ENCODE results near the gene MCF2L2.

Gene MCF2L2

DNA sequence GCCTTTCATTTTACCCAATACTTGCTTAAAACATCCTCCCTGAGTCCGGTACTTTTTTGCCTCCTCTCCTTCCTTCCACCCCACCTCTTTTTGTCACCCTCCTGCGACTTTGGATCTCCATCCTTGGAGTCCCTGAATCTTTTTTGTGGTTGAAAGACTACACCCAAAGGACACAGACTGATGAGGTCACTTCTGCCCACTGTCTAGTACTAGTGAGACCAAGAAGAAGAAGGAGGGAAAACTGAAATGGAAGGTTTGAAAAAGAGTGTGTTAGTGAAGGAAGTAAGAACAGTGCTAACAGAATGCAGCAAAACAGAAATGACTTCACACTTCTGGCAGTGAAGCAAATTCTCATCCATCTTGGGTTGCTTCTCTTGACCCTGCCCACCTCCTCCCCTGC lies 168.8 kb downstream of the MCF2L2 start:
- no peak overlapping the region for H3K27ac ChIP-seq
- no peaks in the 10 kb centered on the region for H3K27me3 ChIP-seq (ENCODE audit: insufficient read depth, low read depth)
- H3K79me2 ChIP-seq (ENCODE audit: insufficient read depth, low read depth), result no peaks in the 10 kb centered on the region
- no peak overlapping the region for H3K9ac ChIP-seq
- no peak overlapping the region for H3K4me3 ChIP-seq (IDR thresholded peaks at IDR 0.05; ENCODE audit: insufficient read depth, low read depth, low read length)
- TF ChIP-seq, protein P1, sequence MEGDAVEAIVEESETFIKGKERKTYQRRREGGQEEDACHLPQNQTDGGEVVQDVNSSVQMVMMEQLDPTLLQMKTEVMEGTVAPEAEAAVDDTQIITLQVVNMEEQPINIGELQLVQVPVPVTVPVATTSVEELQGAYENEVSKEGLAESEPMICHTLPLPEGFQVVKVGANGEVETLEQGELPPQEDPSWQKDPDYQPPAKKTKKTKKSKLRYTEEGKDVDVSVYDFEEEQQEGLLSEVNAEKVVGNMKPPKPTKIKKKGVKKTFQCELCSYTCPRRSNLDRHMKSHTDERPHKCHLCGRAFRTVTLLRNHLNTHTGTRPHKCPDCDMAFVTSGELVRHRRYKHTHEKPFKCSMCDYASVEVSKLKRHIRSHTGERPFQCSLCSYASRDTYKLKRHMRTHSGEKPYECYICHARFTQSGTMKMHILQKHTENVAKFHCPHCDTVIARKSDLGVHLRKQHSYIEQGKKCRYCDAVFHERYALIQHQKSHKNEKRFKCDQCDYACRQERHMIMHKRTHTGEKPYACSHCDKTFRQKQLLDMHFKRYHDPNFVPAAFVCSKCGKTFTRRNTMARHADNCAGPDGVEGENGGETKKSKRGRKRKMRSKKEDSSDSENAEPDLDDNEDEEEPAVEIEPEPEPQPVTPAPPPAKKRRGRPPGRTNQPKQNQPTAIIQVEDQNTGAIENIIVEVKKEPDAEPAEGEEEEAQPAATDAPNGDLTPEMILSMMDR (conservative IDR thresholded peaks at IDR 0.05; ENCODE audit: low read depth, low read length), result no peak
- H4K20me1 ChIP-seq (ENCODE audit: insufficient read depth), result no peaks in the 10 kb centered on the region
- no peak overlapping the region for H2AFZ ChIP-seq (ENCODE audit: low read depth)
- no peak overlapping the region for H3K4me2 ChIP-seq
- H3K36me3 ChIP-seq (ENCODE audit: insufficient read depth), result no peaks in the 10 kb centered on the region
- no peaks in the 10 kb centered on the region for H3K4me1 ChIP-seq (ENCODE audit: low read depth, poor library complexity, severe bottlenecking)

DNA sequence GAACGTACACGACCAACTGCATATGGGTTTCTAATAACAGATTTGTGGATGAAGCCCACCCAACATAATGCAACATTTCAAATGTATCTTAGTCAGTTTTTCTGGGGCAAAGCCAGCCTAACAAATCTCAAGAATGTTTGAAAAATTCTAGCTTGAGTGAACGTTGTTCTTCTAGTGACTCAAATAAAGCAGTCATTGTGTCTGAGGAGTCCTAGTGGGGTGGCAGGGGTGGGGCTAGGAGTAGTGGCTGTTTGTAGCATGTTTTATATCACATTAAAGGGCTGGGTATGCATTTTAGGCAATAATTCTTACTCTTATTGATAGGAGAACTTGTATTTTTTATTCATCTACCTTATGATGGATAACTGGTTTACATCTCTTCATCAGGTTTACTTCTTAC lies 169.3 kb downstream of the MCF2L2 start:
- Histone ChIP-seq H4K20me1 (ENCODE audit: insufficient read depth) (no peaks in the 10 kb centered on the region), H3K4me3 (IDR thresholded peaks at IDR 0.05; ENCODE audit: insufficient read depth, low read depth, low read length) (no peak overlapping the region), H3K36me3 (ENCODE audit: insufficient read depth) (no peaks in the 10 kb centered on the region), H3K4me2 (no peak overlapping the region), H3K79me2 (ENCODE audit: insufficient read depth, low read depth) (no peaks in the 10 kb centered on the region), H3K9ac (no peak overlapping the region), H3K27ac (no peak overlapping the region), H2AFZ (ENCODE audit: low read depth) (no peak overlapping the region), H3K4me1 (ENCODE audit: low read depth, poor library complexity, severe bottlenecking) (no peaks in the 10 kb centered on the region), H3K27me3 (ENCODE audit: insufficient read depth, low read depth) (no peaks in the 10 kb centered on the region)
- TF ChIP-seq, protein P1 (conservative IDR thresholded peaks at IDR 0.05; ENCODE audit: low read depth, low read length), result no peak

DNA sequence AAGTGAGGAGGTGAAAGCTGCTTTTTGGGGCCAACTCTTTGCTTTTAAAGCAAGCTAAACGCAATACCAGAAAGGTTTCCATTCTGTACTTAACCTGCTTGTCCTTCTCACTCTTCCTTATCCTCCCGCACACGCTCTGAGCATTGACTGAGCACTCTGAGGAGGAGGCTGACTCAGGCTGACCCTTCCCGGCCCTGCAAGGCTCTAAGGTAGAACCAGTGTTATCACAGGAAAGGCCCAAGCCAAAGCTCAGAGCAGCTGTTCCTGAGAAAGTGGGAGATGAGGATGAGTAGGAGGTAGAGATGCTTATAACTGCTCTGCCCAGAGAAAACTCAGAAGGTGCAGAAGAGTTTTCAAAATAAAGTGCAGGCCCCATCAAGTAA lies 173.1 kb downstream of the MCF2L2 start:
- no peaks in the 10 kb centered on the region for H3K79me2 ChIP-seq (ENCODE audit: insufficient read depth, low read depth)
- no peaks in the 10 kb centered on the region for H4K20me1 ChIP-seq (ENCODE audit: insufficient read depth)
- no peaks in the 10 kb centered on the region for H3K36me3 ChIP-seq (ENCODE audit: insufficient read depth)
- TF ChIP-seq, protein P1 (conservative IDR thresholded peaks at IDR 0.05; ENCODE audit: low read depth, low read length), result no peak
- H3K4me3 ChIP-seq (IDR thresholded peaks at IDR 0.05; ENCODE audit: insufficient read depth, low read depth, low read length), result no peak overlapping the region
- H3K27me3 ChIP-seq (ENCODE audit: insufficient read depth, low read depth), result no peaks in the 10 kb centered on the region
- H3K4me1 ChIP-seq (ENCODE audit: low read depth, poor library complexity, severe bottlenecking), result no peaks in the 10 kb centered on the region
- no peak overlapping the region for H3K27ac ChIP-seq
- no peak overlapping the region for H2AFZ ChIP-seq (ENCODE audit: low read depth)
- H3K9ac ChIP-seq, result no peak overlapping the region
- no peak overlapping the region for H3K4me2 ChIP-seq

DNA sequence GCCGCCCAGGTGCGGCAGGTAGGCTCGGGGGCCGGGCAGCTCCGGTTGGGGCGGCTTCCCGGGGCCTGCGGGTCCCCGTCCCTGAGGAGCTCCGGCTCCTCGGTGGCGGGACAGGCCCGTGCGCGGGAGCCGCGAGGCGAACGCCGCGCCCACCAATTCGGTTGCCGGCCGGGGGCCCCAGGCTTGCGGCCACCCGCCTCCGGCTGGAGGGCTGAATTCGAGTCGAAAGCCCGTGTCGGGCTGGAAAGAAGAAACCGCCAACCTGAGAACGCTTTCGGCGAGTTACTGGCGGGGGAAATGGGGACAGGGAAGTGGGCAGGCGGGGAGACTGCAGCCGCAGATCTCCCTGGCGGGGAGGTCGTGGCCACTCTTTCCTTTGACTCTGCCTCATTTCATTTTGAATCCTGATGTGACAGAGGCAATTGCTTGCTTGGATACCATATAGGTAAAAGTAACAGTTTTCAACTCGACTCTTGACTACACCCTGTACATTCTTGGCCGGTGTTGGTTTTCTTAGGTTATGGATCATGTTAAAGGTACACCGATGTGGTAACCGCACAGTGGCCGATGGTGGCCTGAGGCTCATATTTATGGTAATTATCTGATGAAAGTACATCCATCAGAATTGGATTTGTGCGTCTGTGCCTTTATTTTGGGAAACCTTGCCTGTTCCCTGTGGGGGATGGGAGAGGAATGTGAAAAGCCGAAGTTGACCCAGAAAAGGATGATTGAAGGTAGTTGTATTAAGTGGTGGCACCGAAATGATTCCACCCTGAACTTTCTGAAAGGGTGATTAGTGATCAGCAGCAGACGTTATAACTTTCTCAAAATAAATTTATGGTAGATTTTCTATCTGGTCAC lies 173.7 kb downstream of the MCF2L2 start:
- H2AFZ ChIP-seq (ENCODE audit: low read depth), result no peak overlapping the region
- H4K20me1 ChIP-seq (ENCODE audit: insufficient read depth), result no peaks in the 10 kb centered on the region
- no peaks in the 10 kb centered on the region for H3K36me3 ChIP-seq (ENCODE audit: insufficient read depth)
- H3K27me3 ChIP-seq (ENCODE audit: insufficient read depth, low read depth), result no peaks in the 10 kb centered on the region
- no peak overlapping the region for H3K27ac ChIP-seq
- H3K9ac ChIP-seq, result no peak overlapping the region
- H3K4me1 ChIP-seq (ENCODE audit: low read depth, poor library complexity, severe bottlenecking), result no peaks in the 10 kb centered on the region
- TF ChIP-seq, protein P1 (conservative IDR thresholded peaks at IDR 0.05; ENCODE audit: low read depth, low read length), result no peak
- no peaks in the 10 kb centered on the region for H3K79me2 ChIP-seq (ENCODE audit: insufficient read depth, low read depth)
- no peak overlapping the region for H3K4me2 ChIP-seq
- no peak overlapping the region for H3K4me3 ChIP-seq (IDR thresholded peaks at IDR 0.05; ENCODE audit: insufficient read depth, low read depth, low read length)
